GM19324 (cell line): ENCODE measurements around the gene AGPS.
"Not testable (repeated sequence)": the region's sequence is repeated elsewhere in the genome, so short reads cannot be mapped to it uniquely, and the experiment has no call there.

Experiments
- ATAC-seq: cut with Tn5 transposase; IDR thresholded peaks from one replicate; pipeline ENCODE4 v1.9.1; 2021; ENCODE audit warnings: mild to moderate bottlenecking, moderate library complexity; ENCODE audit not compliant: unreplicated experiment, low FRiP score

AGPS gene

GRCh38 chr2:177392373-177393202 is at the start of gene AGPS:
Gene AGPS, plus strand, starts transcription at chr2:177392773. Its CDS starts 17 bp downstream, at chr2:177392790.
- peak; percentile 98 for ATAC-seq

- no peak for ATAC-seq
Measured at GRCh38 chr2:177343773-177344172, 48.8 kb upstream of the AGPS start.

- ATAC-seq: no peak
Measured at GRCh38 chr2:177344316-177344715, 48.3 kb upstream of the AGPS start.

- no peak for ATAC-seq
Measured at GRCh38 chr2:177346192-177346591, 46.4 kb upstream of the AGPS start.

DNA sequence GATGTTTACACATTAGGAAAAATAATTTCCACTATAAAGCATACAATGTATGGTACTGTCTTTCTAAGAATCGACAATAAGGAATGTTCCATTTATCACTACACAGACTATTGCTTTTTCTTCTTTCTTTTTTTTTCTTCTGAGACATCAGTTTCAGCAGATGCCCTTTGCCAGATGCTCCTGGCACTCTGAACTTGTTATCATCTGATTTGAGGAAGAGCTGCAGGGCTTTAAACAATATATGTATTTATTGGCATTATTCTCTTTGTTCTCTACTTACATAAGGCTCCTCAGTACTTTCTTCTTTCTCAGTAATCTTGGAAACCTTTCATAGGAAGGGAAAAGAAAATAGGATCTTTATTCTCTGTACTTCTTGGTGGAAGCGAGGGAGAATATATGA is 45.0 kb upstream of the AGPS start:
- ATAC-seq: no peak

GRCh38 chr2:177348118-177348654 is 44.4 kb upstream of the AGPS start:
- no peak for ATAC-seq

DNA sequence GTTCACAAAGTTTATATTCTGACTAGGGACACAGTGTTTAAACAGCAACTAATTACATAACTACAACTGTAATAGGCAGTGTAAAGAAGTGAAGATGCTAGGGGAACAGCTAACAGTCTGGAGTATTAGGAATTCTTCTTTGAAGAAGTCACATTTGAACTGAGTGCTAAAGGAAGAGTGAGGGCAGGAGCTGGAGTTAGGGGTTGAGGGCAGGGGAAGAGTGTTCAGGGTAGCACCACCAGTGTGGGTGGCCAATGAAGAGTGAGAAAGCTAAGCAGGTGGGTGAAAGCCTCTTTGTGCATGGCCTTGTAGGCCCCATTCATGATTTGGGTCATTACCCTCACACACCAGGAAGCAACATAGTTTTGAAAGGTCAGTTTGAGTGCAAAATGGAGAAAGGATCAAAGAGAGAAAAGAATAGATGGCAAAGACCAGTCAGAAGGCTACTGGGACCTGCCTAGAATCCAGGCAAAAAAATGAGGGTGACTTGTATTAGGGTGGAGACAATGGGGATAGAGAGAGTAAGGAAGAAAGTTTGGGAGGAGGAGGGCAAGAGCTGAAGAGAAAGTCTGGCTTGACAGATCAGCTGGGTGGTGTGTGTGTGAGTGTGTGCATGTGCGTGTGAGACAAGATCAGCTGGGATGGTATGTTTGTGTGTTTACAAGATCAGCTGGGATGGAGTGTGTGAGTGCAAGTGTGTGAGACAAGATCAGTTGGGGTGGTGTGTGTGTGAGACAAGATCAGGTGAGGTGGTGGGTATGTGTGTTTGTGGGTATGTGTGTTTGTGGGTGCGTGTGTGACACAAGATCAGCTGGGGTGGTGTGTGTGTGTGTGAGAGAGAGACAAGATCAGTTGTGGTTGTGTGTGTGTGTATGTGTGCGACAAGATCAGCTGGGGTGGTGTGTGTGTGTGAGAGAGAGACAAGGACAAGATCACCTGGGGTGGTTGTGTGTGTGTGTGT is 43.6 kb upstream of the AGPS start:
- no peak for ATAC-seq

GRCh38 chr2:177350624-177351023 is 41.9 kb upstream of the AGPS start:
- not testable (repeated sequence) for ATAC-seq

GRCh38 chr2:177351121-177351520 is 41.5 kb upstream of the AGPS start:
- ATAC-seq: not testable (repeated sequence)

DNA sequence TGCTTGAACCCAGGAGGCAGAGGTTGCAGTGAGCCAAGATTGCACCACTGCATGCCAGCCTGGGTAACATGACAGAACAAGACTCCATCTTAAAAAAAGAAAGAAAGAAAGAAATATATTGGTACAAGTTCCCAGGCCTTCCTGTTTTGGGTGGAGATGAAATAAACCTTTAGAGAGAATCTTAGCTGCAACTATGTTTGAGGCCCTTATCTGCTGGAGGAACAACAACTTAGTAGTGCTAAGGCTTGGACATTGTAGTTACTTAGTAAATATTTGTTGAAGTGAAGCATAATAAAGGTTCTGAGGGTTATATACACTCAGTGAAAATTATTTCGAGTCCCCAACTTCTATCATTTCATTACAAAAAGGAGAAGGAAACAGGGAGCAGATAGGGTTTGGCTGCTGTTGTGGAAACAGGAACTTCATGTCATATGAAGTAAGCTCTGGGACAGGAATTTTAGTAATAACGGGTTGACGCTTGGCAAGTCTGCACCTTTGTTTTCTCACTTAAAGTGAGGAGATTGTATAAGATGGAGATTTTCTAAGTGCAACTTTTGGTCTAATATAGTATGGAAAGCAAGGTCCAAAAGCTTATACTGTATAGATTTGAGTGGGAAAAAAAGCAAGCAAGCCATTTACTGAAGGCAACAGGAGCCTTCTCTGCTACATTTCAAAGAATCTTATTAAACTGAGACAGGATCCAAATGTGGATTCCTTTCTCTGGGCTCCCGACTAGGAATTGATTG is 40.0 kb upstream of the AGPS start:
- no peak for ATAC-seq

DNA sequence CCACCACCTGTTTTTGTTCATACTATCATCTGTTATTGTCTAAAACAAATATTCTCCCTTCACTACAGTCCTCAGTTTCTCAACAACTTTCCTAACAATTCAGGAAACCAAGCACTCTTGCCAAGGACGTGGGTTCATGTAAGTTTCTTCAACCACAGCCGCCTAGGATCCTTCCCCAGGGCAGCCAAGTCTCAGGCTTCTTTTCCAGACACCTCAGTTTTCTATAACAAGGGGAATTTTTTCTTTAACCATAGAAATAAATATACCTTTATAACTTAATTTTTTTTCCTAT is 39.4 kb upstream of the AGPS start:
- no peak for ATAC-seq

DNA sequence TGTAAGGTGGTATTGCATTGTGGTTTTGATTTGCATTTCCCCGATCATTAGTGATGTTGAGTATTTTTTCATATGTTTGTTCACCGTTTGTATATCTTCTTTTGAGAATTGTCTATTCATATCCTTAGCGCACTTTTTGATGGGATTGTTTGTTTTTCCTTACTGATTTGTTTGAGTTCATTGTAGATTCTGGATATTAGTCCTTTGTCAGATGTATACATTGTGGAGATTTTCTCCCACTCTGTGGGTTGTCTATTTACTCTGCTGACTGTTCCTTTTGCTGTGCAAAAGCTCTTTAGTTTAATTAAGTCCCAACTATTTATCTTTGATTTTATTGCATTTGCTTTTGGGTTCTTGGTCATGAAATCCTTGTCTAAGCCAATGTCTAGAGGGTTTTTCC is 38.0 kb upstream of the AGPS start:
- ATAC-seq: not testable (repeated sequence)

- ATAC-seq: no peak
Measured at GRCh38 chr2:177355874-177356273, 36.7 kb upstream of the AGPS start.

DNA sequence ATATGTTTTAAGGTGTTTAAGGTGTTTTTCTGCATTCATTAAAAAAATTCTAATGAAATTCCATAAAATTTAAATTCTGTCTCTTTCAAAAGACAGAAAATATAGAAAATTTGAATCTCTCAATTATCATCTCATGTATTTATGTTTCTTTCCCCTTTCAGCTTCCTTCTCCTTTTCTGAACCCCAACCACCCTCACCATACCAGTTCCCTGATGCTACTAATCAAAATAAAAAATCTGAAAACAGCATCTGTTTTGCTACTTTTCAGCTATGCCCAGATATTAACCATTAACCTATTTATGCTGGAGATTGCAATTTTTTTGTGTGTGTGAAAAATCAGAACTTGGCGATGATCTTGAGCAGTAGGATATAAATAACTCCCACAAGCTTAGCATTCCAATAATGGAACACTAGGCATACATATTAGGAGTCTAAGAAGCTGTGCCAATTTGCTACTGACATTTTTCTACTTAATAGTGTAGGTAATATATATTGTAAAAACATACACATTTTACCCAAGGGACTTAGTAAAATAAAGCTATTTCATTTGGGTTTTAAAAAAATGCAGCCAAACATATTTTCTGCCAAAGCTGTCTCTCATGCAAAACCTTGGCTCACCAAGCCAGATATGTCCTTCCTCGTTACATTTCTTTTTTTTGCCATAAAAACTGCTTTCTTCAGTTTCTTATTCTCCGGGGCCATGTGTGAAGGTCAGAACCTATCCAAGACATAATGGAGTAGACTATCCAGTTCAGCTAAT is 32.6 kb upstream of the AGPS start:
- no peak for ATAC-seq

DNA sequence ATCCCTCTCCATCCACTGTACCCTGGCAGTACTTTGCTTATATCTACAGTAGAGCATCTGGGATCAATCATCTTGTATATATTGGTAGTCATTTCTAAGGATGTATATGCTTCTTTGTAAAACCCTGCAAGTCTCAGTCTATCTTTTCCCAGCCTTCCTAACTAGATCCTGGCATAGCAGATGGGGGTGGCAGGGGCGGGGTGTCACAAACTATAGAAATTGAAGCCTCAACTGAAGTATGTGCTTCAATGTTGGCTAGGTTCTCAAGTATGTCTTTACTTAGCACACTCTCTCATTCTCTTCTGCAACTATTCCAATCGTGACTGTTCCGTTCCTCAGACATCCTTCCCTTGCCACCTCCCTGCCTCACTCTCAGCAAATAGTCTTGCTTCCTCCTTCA is 30.1 kb upstream of the AGPS start:
- ATAC-seq: no peak

DNA sequence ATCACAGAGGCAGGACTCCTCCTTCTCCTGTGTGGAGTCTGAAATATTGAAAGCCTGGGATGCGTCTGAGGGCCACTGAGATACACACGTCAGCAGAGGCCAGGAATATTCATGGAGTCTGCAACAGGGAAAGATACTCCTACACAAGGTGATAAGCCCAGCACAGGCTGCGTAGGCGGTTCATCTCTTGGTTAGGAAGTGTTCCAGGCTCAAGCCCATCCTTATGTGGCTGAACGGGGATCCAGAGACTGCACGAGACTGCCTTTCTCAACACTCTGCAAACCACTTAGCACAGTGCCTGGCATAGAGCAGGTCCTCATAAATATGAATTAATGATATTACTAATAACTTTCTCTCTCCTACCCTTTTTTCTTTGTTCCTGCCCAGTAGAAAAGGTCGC is 29.2 kb upstream of the AGPS start:
- no peak for ATAC-seq

GRCh38 chr2:177365764-177366163 is 26.8 kb upstream of the AGPS start:
- ATAC-seq: not testable (repeated sequence)

GRCh38 chr2:177368023-177368422 is 24.6 kb upstream of the AGPS start:
- ATAC-seq: not testable (repeated sequence)

DNA sequence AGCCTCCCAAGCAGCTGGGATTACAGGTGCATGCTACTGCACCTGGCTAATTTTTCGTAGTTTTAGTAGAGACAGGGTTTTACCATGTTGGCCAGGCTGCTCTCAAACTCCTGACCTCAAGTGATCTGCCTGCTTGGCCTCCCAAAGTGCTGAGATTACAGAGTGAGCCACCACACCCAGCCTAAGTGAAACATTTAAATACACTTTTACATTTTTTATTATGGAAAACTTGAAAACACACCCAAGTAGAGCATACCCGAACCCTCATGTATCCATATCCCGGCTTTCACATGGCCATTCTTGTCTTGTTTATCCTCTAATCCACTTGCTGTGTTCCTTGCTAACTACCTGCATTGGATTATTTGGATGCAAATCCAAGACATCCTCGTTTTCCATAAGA is 13.2 kb upstream of the AGPS start:
- ATAC-seq: no peak

- no peak for ATAC-seq
Measured at GRCh38 chr2:177380181-177380580, 12.4 kb upstream of the AGPS start.
